Measurements from ENCODE around the gene KRT40. TPM values are rescaled to one million over a fixed set of nuclear protein-coding genes. Genes with fewer than 3 reads are reported as not detected.

The KRT40 gene
- total and polyA plus RNA-seq, 2 donors (not counting 3 experiments of a cell fraction or from before 2014, with no cell fraction given): not detected

DNA sequence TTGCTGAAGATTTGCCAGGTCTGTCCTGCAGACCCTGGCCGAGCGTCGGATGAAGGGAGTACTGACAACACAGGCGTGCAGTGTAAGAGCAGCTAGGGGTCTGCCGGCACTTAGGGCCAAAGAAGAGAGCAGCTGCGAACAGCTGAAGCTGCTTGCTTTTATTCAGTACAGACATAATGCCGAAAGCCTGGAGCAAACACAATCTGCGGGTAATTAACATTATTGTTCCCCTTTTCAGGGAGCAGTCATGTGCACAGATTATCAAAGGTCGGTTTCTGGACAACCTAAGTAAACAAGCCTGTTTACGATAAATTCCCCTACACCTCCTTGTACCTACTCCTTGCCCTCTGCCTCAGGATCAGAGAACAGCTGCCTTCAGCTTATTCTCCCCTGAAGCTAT is 34.7 kb downstream of the KRT40 start:
- no peak overlapping the region for H3K4me2 ChIP-seq (ENCODE audit: insufficient read depth, low read length)
- no peaks in the 10 kb centered on the region for H3K36me3 ChIP-seq (ENCODE audit: control insufficient read depth in 2 of 2, extremely low read depth in 1 of 2, insufficient read depth in 2 of 2, low read length in 2 of 2)
- ChIA-PET CTCF (interaction anchor here (1.3 kb wide), 1 partner anchor 9 kb away, joined by 3 read pairs; no protein-coding TSS in a partner anchor), POLR2A (no interaction called here)
- no peak overlapping the region for H3K27ac ChIP-seq (ENCODE audit: insufficient read depth, low read depth, low read length)
- intact Hi-C loops (cut with micrococcal nuclease) (no loop called here), dilution Hi-C loops (cut with MboI; ENCODE audit: extremely low pct_ligation_motif_present, low sequenced_read_pairs) (no loop called here)
- no TSS peak for BruUV-seq (replicated peaks)
- TF ChIP-seq JUN (IDR thresholded peaks at IDR 0.05; ENCODE audit: borderline replicate concordance, insufficient read depth, insufficient read length, low read depth) (no peak), EZH2 (IDR thresholded peaks at IDR 0.05; ENCODE audit: borderline replicate concordance, low read depth, low read length, severe bottlenecking) (no peak)
- no peak overlapping the region for H2AFZ ChIP-seq (ENCODE audit: low read depth, low read length)
- no peaks in the 10 kb centered on the region for H3K4me1 ChIP-seq (ENCODE audit: control insufficient read depth, extremely low read depth, insufficient read depth, low read length)
- no peaks in the 10 kb centered on the region for H4K20me1 ChIP-seq (replicated peaks; ENCODE audit: control insufficient read depth, extremely low read depth, insufficient read depth, low read length)
- H3K9me1 ChIP-seq (replicated peaks; ENCODE audit: control insufficient read depth, extremely low read depth, insufficient read depth, low read length): no peaks in the 10 kb centered on the region
- no peaks in the 10 kb centered on the region for H3K79me2 ChIP-seq (ENCODE audit: control insufficient read depth, insufficient read depth, low read length)
- H3K9ac ChIP-seq (replicated peaks; ENCODE audit: extremely low read depth, insufficient read depth, low read length): no peak overlapping the region
- H3K27me3 ChIP-seq (ENCODE audit: control insufficient read depth in 2 of 2, insufficient read depth in 2 of 2, low read length in 2 of 2): peaks cover 9 to 10% of the 10 kb centered on the region in 2 experiments
- FAIRE-seq (no peak), DNase-seq (ENCODE audit: low read depth, low spot score) (no peak)
- H3K9me3 ChIP-seq (replicated peaks; ENCODE audit: control insufficient read depth, insufficient read depth, low read length): no peaks in the 10 kb centered on the region
- no peak overlapping the region for H3K4me3 ChIP-seq (replicated peaks in 1 of 3; ENCODE audit: insufficient read depth in 1 of 3, low read depth in 1 of 3, low read length in 3 of 3)

DNA sequence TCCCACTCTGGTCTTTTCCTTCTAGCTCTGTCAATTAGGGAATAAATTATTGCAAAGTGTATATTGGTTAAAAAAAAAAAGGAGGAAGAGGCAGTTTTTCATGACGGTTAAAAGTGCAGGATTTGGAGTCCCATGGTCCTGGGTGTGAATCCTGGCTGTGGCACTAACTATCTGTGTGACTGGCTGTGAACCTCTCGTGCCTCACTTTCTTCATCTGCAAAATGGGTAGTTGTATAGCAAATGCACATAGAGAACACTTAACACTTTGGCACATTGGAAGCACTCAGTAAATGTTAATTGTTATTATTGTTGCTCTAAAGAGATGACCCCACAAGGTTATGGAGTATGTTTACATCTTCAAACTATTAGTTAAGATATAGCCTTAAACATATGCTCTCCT is 36.2 kb downstream of the KRT40 start:
- Histone ChIP-seq H3K27ac (ENCODE audit: insufficient read depth, low read depth, low read length) (no peak overlapping the region), H3K4me2 (ENCODE audit: insufficient read depth, low read length) (no peak overlapping the region), H2AFZ (ENCODE audit: low read depth, low read length) (no peak overlapping the region), H3K9me1 (replicated peaks; ENCODE audit: control insufficient read depth, extremely low read depth, insufficient read depth, low read length) (no peaks in the 10 kb centered on the region), H3K9me3 (replicated peaks; ENCODE audit: control insufficient read depth, insufficient read depth, low read length) (no peaks in the 10 kb centered on the region), H3K4me1 (ENCODE audit: control insufficient read depth, extremely low read depth, insufficient read depth, low read length) (no peaks in the 10 kb centered on the region), H3K9ac (replicated peaks; ENCODE audit: extremely low read depth, insufficient read depth, low read length) (no peak overlapping the region), H4K20me1 (replicated peaks; ENCODE audit: control insufficient read depth, extremely low read depth, insufficient read depth, low read length) (no peaks in the 10 kb centered on the region), H3K79me2 (ENCODE audit: control insufficient read depth, insufficient read depth, low read length) (no peaks in the 10 kb centered on the region), H3K4me3 (replicated peaks in 1 of 3; ENCODE audit: insufficient read depth in 1 of 3, low read depth in 1 of 3, low read length in 3 of 3) (no peak overlapping the region), H3K36me3 (ENCODE audit: control insufficient read depth in 2 of 2, extremely low read depth in 1 of 2, insufficient read depth in 2 of 2, low read length in 2 of 2) (no peaks in the 10 kb centered on the region), H3K27me3 (ENCODE audit: control insufficient read depth in 2 of 2, insufficient read depth in 2 of 2, low read length in 2 of 2) (peaks cover 6 to 10% of the 10 kb centered on the region in 2 experiments)
- intact Hi-C loops (cut with micrococcal nuclease): no loop called here
- TF ChIP-seq FOS (IDR thresholded peaks at IDR 0.05; ENCODE audit: borderline replicate concordance, insufficient read depth, low read length): no peak
- TF ChIP-seq POLR2AphosphoS5 (IDR thresholded peaks at IDR 0.05; ENCODE audit: insufficient read depth, low read depth, low read length): no peak
- TF ChIP-seq POLR2A (IDR thresholded peaks at IDR 0.05; ENCODE audit: low read depth, low read length): no peak
- no peak for TF ChIP-seq JUN (IDR thresholded peaks at IDR 0.05; ENCODE audit: borderline replicate concordance, insufficient read depth, insufficient read length, low read depth)
- no peak for TF ChIP-seq EZH2 (IDR thresholded peaks at IDR 0.05; ENCODE audit: borderline replicate concordance, low read depth, low read length, severe bottlenecking)
- TF ChIP-seq, protein P1, sequence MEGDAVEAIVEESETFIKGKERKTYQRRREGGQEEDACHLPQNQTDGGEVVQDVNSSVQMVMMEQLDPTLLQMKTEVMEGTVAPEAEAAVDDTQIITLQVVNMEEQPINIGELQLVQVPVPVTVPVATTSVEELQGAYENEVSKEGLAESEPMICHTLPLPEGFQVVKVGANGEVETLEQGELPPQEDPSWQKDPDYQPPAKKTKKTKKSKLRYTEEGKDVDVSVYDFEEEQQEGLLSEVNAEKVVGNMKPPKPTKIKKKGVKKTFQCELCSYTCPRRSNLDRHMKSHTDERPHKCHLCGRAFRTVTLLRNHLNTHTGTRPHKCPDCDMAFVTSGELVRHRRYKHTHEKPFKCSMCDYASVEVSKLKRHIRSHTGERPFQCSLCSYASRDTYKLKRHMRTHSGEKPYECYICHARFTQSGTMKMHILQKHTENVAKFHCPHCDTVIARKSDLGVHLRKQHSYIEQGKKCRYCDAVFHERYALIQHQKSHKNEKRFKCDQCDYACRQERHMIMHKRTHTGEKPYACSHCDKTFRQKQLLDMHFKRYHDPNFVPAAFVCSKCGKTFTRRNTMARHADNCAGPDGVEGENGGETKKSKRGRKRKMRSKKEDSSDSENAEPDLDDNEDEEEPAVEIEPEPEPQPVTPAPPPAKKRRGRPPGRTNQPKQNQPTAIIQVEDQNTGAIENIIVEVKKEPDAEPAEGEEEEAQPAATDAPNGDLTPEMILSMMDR (IDR thresholded peaks at IDR 0.05; ENCODE audit: extremely low read depth in 1 of 2, insufficient read depth in 1 of 2, low read depth in 1 of 2, low read length in 2 of 2): no peak
- no peak for TF ChIP-seq MYC (IDR thresholded peaks at IDR 0.05; ENCODE audit: low read depth, low read length)
- TF ChIP-seq GATA2 (IDR thresholded peaks at IDR 0.05; ENCODE audit: insufficient read depth, insufficient read length, low read depth, low read length): no peak
- TF ChIP-seq, protein P2, sequence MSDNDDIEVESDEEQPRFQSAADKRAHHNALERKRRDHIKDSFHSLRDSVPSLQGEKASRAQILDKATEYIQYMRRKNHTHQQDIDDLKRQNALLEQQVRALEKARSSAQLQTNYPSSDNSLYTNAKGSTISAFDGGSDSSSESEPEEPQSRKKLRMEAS (IDR thresholded peaks at IDR 0.05; ENCODE audit: insufficient read depth, insufficient read length): no peak
- BruUV-seq (replicated peaks): no TSS peak
- ChIA-PET POLR2A (no interaction called here), CTCF (no interaction called here)
- dilution Hi-C loops (cut with MboI; ENCODE audit: extremely low pct_ligation_motif_present, low sequenced_read_pairs): no loop called here
- DNase-seq (ENCODE audit: low read depth, low spot score): no peak
- FAIRE-seq: no peak
